Neutrophil (primary cell): ENCODE results near the gene TECTB.

Experiments
- H3K27ac ChIP-seq: fragments of 200-600 bp; sonication (generic); 2 replicates; pipeline ENCODE4 v1.5.1; 2016; ENCODE audit warnings: mild to moderate bottlenecking, moderate library complexity
- H3K27me3 ChIP-seq: fragments of 200-600 bp; sonication (generic); 2 replicates; pipeline ENCODE4 v1.6.0; 2016; ENCODE audit warnings: mild to moderate bottlenecking
- H3K36me3 ChIP-seq: fragments of 200-600 bp; sonication (generic); 2 replicates; pipeline ENCODE4 v1.5.1; 2017
- H3K4me1 ChIP-seq, 2 experiments: fragments of 200-600 bp in 1 of 2; sonication (generic) in 1 of 2; 1 replicate in 1 of 2; 2 replicates in 1 of 2; pipeline versions ENCODE4 v1.5.1 to v1.6.1; 2013 to 2016; ENCODE audit warnings: low read depth in 1 of 2, low read length in 1 of 2, mild to moderate bottlenecking in 1 of 2, moderate library complexity in 1 of 2; ENCODE audit not compliant: control insufficient read depth in 1 of 2, insufficient read depth in 1 of 2
- H3K4me3 ChIP-seq, 2 experiments: fragments of 200-600 bp in 1 of 2; sonication (generic) in 1 of 2; 1 replicate in 1 of 2; 2 replicates in 1 of 2; pipeline ENCODE4 v1.5.1; 2013 to 2016; ENCODE audit warnings: low read depth in 1 of 2, low read length in 1 of 2, mild to moderate bottlenecking in 1 of 2, moderate library complexity in 1 of 2
- H3K9me3 ChIP-seq: fragments of 200-600 bp; sonication (generic); 2 replicates; pipeline ENCODE4 v1.5.1; 2016
- TF ChIP-seq, protein P1 (sequence below): fragments of 200-600 bp; sonication (generic); IDR thresholded peaks from 2 replicates; pipeline ENCODE4 v1.5.1; 2016; ENCODE audit warnings: antibody characterized with exemption

The TECTB gene

DNA sequence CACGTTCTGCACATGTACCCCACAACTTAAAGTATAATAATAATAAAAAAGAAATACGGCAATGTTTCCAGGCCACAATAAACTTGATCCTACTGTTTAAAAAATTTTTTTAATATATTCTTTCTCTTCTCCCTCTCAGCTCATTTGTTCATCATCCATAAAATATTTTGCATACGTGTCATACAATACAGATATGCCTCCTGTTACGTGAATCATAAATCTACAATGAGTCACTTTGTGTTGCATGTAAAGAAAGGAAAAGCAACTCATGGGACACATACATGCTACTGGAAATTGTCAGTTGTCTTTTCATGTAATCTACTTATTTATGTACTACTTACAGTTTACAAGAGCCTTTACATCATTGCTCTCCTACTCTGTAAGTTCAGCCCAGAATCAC lies 1.1 kb upstream of the TECTB start:
- TF ChIP-seq, protein P1, sequence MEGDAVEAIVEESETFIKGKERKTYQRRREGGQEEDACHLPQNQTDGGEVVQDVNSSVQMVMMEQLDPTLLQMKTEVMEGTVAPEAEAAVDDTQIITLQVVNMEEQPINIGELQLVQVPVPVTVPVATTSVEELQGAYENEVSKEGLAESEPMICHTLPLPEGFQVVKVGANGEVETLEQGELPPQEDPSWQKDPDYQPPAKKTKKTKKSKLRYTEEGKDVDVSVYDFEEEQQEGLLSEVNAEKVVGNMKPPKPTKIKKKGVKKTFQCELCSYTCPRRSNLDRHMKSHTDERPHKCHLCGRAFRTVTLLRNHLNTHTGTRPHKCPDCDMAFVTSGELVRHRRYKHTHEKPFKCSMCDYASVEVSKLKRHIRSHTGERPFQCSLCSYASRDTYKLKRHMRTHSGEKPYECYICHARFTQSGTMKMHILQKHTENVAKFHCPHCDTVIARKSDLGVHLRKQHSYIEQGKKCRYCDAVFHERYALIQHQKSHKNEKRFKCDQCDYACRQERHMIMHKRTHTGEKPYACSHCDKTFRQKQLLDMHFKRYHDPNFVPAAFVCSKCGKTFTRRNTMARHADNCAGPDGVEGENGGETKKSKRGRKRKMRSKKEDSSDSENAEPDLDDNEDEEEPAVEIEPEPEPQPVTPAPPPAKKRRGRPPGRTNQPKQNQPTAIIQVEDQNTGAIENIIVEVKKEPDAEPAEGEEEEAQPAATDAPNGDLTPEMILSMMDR, result no peak
- Histone ChIP-seq H3K27ac (no peak overlapping the region), H3K4me1 (no peaks in the 10 kb centered on the region)

DNA sequence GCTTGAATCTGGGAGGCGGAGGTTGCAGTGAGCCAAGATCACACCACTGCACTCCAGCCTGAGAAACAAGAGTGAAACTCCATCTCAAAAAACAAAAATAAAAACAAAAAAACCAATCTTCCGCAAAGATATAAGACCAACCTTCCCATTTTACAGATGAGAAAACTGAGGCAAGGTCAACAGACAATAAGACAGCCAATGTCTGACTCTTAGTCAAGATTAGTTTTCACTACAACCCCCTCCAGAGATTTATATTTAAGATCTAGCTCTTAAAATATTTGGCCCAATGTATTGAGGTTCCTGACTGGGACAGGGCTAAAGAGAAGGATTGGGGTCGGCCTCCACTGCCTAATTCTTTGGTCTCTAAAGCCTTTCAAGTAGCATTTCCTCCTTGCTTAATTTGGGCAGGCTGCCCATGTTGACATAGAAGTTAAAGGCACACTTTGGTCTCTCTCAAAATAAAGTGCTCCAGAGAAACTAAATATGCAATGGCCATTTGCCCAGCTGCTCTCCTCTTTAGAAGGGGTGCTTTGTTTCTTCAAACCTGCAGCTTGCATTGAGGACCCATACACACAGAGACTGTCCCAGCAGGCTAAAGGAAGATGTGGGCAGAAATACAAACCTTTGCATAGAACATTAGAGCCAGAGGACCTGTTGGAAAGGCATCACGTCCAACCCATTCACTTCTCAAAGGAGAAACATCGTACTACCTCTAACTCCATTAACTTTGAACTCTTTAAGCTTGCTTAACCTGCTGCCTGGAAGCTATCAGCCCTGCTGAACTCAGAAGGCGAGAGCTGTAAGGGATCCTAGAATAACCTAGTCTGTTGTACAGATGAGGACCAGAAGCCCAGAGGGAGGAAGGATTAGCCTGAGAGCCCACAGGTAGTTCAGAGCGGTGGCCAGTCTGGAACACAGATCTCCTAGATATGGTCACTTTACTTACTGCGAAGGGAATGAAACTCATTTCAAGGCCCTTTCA lies 3.9 kb downstream of the TECTB start:
- no peaks in the 10 kb centered on the region for H3K4me1 ChIP-seq
- no peak overlapping the region for H3K27ac ChIP-seq
- H3K4me3 ChIP-seq, result no peak overlapping the region
- peaks cover 30% of the 10 kb centered on the region for H3K27me3 ChIP-seq
- TF ChIP-seq, protein P1, result no peak
- no peaks in the 10 kb centered on the region for H3K36me3 ChIP-seq
- H3K9me3 ChIP-seq, result no peaks in the 10 kb centered on the region

More for the DNA sequence above, 1.1 kb upstream of the TECTB start:
- no peak overlapping the region for H3K4me3 ChIP-seq
- H3K27me3 ChIP-seq, result peaks cover 52% of the 10 kb centered on the region
- no peaks in the 10 kb centered on the region for H3K36me3 ChIP-seq
- H3K9me3 ChIP-seq, result no peaks in the 10 kb centered on the region

DNA sequence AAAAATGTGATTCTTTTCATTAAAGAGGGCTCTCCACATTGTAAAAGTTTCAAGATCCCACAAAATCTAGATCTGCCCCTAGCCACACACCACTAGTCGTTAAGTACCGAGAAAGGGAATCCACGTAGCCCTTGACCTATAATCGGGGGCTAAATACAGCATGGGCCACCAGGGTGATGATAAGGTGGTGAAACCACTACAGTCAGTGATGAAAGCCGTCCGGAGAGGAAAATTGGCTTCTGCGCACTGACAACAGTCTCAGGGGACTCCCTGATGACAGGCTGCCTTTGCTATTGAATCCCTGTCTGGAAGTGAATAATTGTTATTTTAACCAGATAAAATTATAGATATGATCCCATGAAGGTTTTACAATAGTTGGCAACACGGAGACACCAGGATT lies 4.6 kb downstream of the TECTB start:
- TF ChIP-seq, protein P1, result no peak
- Histone ChIP-seq H3K9me3 (no peaks in the 10 kb centered on the region), H3K4me3 (no peak overlapping the region), H3K4me1 (no peaks in the 10 kb centered on the region), H3K27me3 (peaks cover 31% of the 10 kb centered on the region), H3K36me3 (no peaks in the 10 kb centered on the region), H3K27ac (no peak overlapping the region)

DNA sequence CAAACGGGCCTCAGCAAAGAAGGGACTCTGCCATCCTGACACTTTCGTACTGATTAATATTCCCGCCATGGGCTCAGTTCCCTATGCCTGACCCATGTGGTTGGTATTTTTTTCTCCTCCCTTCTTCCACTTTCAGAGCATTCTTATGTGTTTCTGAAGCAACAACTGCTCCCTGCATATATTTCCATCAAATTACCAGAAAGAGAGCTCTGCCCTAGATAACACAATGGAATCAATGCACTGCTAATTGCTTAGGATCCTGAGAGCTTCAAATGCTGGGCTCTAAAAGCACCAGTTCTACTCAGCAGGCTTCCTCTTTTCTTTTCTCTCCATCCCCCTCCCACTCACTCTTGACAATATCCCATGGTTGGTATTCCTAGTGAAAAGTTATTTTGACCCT lies 5.3 kb downstream of the TECTB start:
- H3K4me3 ChIP-seq, result no peak overlapping the region
- no peaks in the 10 kb centered on the region for H3K36me3 ChIP-seq
- no peaks in the 10 kb centered on the region for H3K4me1 ChIP-seq
- H3K27me3 ChIP-seq, result peaks cover 29% of the 10 kb centered on the region
- no peaks in the 10 kb centered on the region for H3K9me3 ChIP-seq
- H3K27ac ChIP-seq, result no peak overlapping the region
- TF ChIP-seq, protein P1, result no peak

DNA sequence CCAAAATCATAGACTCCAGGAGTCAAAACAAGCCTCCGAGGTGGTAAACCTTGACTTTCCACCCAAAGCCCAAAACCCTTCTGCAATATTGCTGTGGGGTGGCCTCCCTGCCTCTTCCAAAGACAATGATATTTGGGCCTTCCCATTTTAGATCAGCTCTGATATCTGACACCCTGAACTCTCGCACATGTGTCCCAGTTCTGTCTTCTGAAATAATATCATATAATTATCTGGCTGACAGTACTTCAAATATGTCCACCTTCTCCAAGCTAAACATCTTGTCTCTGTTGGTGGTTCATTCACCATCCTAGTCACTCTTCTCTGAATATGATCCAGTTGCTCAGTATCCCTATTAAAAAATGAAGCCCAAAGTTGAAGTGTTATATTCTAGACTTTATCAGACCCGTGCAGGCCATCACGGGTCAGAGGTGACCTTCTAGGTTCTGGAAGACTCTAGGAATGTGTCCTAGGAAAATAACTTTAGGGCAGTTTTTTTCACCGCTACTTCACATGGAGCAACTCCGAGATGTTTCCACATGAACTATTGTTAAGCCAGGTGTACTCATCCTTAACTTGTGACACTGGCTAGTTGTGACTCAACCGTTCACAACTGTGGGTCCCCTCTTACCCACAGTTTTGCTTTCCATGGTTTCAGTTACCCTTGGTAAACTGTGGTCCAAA lies 6.3 kb downstream of the TECTB start:
- H3K4me1 ChIP-seq, result no peaks in the 10 kb centered on the region
- no peaks in the 10 kb centered on the region for H3K9me3 ChIP-seq
- H3K4me3 ChIP-seq, result no peak overlapping the region
- TF ChIP-seq, protein P1, result no peak
- peaks cover 30% of the 10 kb centered on the region for H3K27me3 ChIP-seq
- no peaks in the 10 kb centered on the region for H3K36me3 ChIP-seq
- no peak overlapping the region for H3K27ac ChIP-seq
